ENCODE measurements around the gene VWA5B2.

DNA sequence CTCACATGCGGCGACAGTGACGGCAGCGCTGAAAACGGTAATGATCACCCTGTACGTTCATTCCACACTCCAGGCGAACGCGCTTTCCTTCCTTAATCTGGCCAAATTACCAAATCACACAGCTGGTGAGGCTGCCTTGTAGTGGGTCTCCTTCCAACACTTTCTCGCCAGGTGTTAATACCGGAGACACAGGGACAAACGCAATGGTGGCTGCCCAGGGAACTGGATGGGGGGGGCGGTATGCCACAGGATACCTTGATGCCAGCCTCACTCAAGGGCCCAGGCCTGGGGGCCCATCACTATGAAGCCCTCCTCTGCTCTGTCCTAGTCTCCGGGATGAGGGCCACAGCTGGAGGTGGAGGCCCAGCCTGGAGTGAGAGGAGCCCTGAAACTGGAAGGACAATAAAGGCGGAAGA lies 33.4 kb downstream of the VWA5B2 start:
- no peak for TF ChIP-seq EZH2phosphoT487 (IDR thresholded peaks at IDR 0.05; ENCODE audit: low read depth)
- TF ChIP-seq, protein P1, sequence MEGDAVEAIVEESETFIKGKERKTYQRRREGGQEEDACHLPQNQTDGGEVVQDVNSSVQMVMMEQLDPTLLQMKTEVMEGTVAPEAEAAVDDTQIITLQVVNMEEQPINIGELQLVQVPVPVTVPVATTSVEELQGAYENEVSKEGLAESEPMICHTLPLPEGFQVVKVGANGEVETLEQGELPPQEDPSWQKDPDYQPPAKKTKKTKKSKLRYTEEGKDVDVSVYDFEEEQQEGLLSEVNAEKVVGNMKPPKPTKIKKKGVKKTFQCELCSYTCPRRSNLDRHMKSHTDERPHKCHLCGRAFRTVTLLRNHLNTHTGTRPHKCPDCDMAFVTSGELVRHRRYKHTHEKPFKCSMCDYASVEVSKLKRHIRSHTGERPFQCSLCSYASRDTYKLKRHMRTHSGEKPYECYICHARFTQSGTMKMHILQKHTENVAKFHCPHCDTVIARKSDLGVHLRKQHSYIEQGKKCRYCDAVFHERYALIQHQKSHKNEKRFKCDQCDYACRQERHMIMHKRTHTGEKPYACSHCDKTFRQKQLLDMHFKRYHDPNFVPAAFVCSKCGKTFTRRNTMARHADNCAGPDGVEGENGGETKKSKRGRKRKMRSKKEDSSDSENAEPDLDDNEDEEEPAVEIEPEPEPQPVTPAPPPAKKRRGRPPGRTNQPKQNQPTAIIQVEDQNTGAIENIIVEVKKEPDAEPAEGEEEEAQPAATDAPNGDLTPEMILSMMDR (IDR thresholded peaks at IDR 0.05; ENCODE audit: low read depth, low read length), result no peak
